ENCODE measurements around the gene NAALADL1. TPM values are rescaled to one million over a fixed set of nuclear protein-coding genes. Genes with fewer than 3 reads are reported as not detected.

NAALADL1 gene
- total RNA-seq, 1 donor from 2014 or later = 1.6 TPM

DNA sequence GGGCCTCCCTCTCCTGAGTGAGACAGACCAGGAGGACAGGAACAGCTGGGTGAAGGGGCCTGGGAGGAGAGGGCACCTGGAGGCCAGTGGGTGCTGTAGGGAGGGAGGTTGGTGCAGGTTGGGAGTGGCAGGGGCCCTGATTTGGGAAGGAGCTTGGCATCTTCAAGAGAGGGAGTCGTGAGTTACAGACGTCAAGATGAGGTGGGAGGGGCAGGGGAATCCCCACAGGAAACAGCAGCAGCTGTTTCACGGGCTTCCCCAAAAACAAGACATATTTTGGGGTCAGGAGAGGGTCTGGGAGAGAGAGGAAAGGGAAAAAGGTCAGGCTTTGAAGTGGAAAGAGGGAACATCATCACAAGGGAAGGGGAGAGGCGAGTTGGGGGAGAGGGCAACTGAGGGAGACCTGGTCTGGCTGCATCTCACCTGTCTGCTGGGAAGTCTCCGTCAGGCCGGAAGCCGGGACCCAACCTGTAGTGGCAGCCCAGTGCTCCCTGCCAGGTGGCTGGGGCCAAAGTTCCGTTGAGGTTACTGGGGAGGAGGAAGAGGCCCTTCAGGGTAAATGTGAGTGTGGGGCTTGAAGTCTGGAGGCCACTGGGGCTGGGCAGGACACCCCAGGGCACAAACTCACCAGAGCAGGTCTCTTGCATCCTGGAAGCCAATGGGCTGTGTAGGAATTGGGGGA is 4.4 kb downstream of the NAALADL1 start:
- TF ChIP-seq, protein P1, sequence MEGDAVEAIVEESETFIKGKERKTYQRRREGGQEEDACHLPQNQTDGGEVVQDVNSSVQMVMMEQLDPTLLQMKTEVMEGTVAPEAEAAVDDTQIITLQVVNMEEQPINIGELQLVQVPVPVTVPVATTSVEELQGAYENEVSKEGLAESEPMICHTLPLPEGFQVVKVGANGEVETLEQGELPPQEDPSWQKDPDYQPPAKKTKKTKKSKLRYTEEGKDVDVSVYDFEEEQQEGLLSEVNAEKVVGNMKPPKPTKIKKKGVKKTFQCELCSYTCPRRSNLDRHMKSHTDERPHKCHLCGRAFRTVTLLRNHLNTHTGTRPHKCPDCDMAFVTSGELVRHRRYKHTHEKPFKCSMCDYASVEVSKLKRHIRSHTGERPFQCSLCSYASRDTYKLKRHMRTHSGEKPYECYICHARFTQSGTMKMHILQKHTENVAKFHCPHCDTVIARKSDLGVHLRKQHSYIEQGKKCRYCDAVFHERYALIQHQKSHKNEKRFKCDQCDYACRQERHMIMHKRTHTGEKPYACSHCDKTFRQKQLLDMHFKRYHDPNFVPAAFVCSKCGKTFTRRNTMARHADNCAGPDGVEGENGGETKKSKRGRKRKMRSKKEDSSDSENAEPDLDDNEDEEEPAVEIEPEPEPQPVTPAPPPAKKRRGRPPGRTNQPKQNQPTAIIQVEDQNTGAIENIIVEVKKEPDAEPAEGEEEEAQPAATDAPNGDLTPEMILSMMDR (IDR thresholded peaks at IDR 0.05; ENCODE audit: partially characterized antibody, unreplicated experiment) = no peak
- Mint-ChIP-seq H3K4me3 (ENCODE audit: unreplicated experiment) (no peak overlapping the region), H3K36me3 (ENCODE audit: unreplicated experiment) (no peaks in the 10 kb centered on the region), H3K27ac (ENCODE audit: unreplicated experiment) (no peak overlapping the region), H3K4me1 (ENCODE audit: low read depth, unreplicated experiment) (no peaks in the 10 kb centered on the region), H3K27me3 (ENCODE audit: unreplicated experiment) (peaks cover 3% of the 10 kb centered on the region), H3K9me3 (ENCODE audit: unreplicated experiment) (peaks cover 2% of the 10 kb centered on the region)
- DNase-seq = no peak

DNA sequence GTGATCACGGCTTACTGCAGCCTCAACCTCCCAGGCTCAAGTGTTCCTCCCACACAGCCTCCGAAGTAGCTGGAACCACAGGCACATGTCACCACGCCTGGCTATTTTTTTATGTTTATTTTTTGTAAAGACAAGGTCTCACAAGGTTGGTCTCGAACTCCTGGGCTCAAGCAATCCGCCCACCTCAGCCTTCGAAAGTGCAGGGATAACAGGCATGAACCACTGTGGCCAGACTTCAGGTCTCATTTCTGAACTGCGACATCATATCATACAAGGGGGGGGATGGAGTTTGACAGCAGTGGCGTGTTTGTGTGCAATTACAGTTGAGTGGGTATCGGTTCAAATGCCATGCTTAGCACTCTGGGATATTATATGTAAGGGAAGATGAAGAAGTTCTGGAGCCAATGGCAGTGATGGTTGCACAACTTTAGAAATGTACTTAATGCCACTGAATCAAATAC is 6.9 kb downstream of the NAALADL1 start:
- Mint-ChIP-seq H3K36me3 (ENCODE audit: unreplicated experiment) (no peaks in the 10 kb centered on the region), H3K27me3 (ENCODE audit: unreplicated experiment) (peaks cover 6% of the 10 kb centered on the region), H3K27ac (ENCODE audit: unreplicated experiment) (no peak overlapping the region), H3K4me1 (ENCODE audit: low read depth, unreplicated experiment) (peaks cover 3% of the 10 kb centered on the region), H3K9me3 (ENCODE audit: unreplicated experiment) (peaks cover 2% of the 10 kb centered on the region), H3K4me3 (ENCODE audit: unreplicated experiment) (no peak overlapping the region)
- DNase-seq = no peak
- TF ChIP-seq, protein P1 (IDR thresholded peaks at IDR 0.05; ENCODE audit: partially characterized antibody, unreplicated experiment) = no peak

DNA sequence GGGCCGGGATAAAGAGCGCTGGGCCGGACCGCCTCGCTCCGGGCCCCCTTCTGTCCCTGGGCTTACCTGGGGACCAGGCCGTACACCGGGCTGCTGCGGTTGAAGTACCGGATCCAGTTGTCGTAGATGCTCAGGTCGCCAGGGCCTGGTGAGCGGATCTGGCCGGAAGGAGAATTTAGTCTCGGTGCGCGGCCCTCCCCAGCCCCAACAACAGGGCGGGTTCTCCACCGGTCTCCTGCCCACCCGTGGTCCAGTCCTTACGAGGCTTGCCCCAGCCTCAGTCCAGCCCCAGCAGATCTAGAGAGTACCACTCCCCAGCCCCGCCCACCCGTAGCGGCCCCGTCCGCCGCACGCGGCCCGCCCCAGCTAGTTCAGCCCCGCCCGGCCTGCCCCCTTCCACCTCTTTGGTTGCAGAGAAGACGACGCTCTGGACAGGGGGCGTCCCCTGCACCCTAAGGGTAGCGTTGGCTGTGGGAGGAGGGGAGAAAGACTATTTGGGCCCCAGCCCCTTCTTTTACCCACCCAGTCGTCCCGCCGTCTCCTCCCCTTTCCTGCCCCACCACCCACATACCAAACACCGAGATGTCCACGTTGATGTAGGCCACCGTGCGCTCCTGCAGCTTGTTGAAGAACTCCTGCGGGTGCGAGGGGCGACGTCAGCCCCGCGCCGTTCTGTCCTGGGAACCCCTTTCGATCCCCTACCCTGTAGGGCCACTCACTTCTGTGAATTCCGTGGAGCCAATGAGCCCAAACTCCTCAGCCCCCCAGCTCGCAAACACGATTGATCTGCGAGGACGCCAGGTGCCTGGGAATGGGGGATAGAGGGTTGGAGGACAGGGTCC is 10.6 kb downstream of the NAALADL1 start:
- TF ChIP-seq, protein P1 (IDR thresholded peaks at IDR 0.05; ENCODE audit: partially characterized antibody, unreplicated experiment) = no peak
- peaks cover 2% of the 10 kb centered on the region for H3K9me3 Mint-ChIP-seq (ENCODE audit: unreplicated experiment)
- DNase-seq = no peak
- H3K4me1 Mint-ChIP-seq (ENCODE audit: low read depth, unreplicated experiment) = peaks cover 3% of the 10 kb centered on the region
- no peak overlapping the region for H3K4me3 Mint-ChIP-seq (ENCODE audit: unreplicated experiment)
- H3K27me3 Mint-ChIP-seq (ENCODE audit: unreplicated experiment) = peaks cover 6% of the 10 kb centered on the region
- no peaks in the 10 kb centered on the region for H3K36me3 Mint-ChIP-seq (ENCODE audit: unreplicated experiment)
- no peak overlapping the region for H3K27ac Mint-ChIP-seq (ENCODE audit: unreplicated experiment)

DNA sequence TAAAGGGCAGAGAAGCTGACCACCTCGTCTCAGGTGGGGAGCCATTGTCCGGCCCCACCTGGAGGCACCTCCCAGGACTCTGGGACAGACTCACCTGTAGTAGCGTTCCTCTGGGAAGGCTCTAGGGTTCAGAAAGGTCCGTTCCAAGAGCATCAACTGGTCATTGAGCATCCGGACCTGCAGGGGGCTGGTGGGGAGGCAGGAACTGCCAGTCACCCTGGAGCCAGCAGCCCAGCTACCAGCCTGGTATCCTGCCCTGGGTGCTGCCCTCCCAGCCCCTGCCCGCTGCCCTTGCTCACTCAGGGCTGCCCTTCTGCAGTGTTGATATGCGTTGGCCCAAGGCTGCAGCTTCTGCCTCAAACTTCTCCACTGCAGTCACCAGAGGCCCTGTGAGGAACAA is 12.6 kb downstream of the NAALADL1 start:
- Mint-ChIP-seq H3K4me1 (ENCODE audit: low read depth, unreplicated experiment) (peaks cover 3% of the 10 kb centered on the region), H3K36me3 (ENCODE audit: unreplicated experiment) (no peaks in the 10 kb centered on the region), H3K9me3 (ENCODE audit: unreplicated experiment) (peaks cover 2% of the 10 kb centered on the region), H3K27me3 (ENCODE audit: unreplicated experiment) (peaks cover 7% of the 10 kb centered on the region), H3K4me3 (ENCODE audit: unreplicated experiment) (no peak overlapping the region), H3K27ac (ENCODE audit: unreplicated experiment) (no peak overlapping the region)
- TF ChIP-seq, protein P1 (IDR thresholded peaks at IDR 0.05; ENCODE audit: partially characterized antibody, unreplicated experiment) = no peak
- no peak for DNase-seq

DNA sequence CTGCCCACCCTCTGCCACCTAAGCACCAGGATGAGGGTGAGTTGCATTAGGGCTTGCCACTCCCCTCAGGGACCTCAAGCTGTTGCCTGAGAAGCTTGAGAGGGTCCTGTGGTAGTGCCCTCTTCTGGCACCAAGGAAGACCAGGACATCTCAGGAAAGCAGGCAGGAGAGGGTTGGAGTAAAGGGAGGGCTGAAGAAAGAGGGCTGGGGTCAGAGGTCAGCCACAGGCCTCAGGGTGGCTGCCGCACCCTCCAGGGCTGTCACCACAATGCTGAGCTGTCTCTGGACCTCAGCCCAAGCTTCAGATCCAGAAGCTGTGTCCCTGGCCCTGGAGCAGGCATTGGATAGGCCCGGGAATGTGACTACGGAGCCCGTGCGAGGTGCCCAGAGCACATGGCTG is 13.3 kb downstream of the NAALADL1 start:
- Mint-ChIP-seq H3K27me3 (ENCODE audit: unreplicated experiment) (peaks cover 7% of the 10 kb centered on the region), H3K27ac (ENCODE audit: unreplicated experiment) (no peak overlapping the region)
- TF ChIP-seq, protein P1 (IDR thresholded peaks at IDR 0.05; ENCODE audit: partially characterized antibody, unreplicated experiment) = no peak

More for the DNA sequence above, 13.3 kb downstream of the NAALADL1 start:
- Mint-ChIP-seq H3K36me3 (ENCODE audit: unreplicated experiment) (no peaks in the 10 kb centered on the region), H3K4me1 (ENCODE audit: low read depth, unreplicated experiment) (peaks cover 3% of the 10 kb centered on the region), H3K4me3 (ENCODE audit: unreplicated experiment) (no peak overlapping the region), H3K9me3 (ENCODE audit: unreplicated experiment) (peaks cover 4% of the 10 kb centered on the region)
- no peak for DNase-seq
